NK-92 (cell line): ENCODE results near the gene ERRFI1.
"Not testable (repeated sequence)": the region's sequence is repeated elsewhere in the genome, so short reads cannot be mapped to it uniquely, and the experiment has no call there.

Experiments used
- DNase-seq: peaks from one replicate; lab custom pipeline; 2025; ENCODE audit not compliant: unreplicated experiment; lab: John Stamatoyannopoulos, UW

The ERRFI1 gene

GRCh38 chr1:7972285-7972684 lies 53.8 kb downstream of the ERRFI1 start:
- no peak for DNase-seq

DNA sequence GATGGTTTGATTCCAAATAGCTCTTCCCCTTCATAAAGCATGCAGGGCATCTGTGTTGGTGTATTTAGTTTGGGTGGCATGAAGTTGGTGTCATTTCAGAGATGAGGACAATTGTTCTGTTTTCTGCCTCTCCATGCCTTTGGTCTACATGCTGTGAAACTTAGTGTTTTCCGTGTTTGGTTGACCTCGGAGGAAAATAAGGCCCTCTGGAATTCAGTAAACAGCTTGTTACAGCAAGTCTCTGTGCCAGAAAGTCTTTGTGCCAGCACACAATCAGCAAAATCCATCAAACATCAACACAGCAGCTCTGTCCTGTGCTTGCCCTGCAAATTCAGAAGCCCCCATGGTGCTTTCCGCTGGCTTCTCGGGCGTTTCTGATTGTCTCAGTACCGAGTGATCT lies 55.1 kb downstream of the ERRFI1 start:
- no peak for DNase-seq

DNA sequence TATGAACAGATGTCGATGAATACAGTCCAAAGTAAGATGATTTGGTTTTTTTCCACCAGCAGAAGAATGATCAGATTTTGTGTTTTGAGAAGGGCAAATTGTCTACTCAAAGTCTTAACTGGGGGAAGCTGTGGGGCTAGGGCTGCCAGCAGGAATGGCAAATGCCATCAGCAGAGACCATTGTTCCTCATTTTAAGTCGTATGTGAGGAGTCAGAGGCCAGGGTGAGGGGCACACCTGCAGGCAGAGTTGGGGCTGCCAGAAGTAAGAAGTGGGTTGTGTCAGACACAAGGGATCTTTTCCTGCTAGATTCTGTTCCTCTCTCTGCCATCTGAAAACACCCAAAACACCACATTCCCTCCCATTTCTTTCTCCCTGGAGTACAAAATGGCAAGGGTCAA lies 55.9 kb downstream of the ERRFI1 start:
- no peak for DNase-seq

DNA sequence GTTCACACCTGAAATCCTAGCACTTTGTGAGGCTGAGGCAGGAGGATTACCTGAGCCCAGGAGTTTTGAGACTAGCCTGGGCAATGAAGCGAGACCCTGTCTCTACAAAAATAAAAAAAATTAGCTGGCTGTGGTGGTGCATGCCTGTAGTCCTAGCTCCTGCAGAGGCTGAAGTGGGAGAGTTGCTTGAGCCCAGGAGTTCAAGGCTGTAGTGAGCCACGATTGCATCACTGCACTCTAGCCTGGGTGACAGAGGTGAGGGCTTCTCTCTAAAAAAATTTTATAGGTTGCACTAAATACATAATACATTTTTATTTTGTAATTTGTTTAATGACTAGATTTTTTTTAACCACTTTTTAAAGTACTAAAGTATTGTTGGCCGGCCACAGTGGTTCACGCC lies 58.5 kb downstream of the ERRFI1 start:
- no peak for DNase-seq

DNA sequence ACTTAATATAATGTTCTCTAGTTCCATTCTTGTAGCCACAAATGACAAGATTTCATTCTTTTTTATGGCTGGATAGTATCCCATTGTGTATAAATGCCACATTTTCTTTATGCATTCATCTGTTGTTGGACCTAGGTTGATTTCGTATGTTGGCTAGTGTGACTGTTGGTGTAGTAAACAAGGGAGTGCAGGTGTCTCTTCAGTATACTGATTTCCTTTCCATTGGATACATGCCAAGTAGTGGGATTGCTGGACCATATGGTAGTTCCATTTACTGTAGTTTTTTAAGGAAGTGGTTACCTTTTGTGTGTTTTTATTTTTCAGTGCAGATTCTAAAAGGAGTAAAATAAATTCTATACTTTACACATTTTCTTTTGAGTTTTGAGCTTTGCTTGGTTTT lies 58.9 kb downstream of the ERRFI1 start:
- no peak for DNase-seq

DNA sequence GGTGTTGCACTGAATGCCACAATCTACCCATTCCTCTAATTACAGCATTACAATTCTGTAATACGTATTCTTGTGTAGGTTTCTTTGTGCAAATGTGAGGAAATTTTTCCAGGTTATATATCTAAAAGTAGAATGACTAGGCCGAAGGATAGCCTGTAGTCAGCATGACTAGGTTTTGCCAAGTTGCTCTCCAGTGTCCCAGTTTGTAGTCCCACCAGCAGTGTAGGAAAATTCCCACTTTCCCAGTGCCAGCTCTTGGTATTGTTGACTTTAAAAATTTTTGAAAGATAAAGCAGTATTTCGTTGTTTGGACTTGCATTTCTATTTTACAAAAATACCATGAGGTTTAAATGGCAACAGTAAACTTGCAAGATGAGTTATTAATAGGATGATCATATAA lies 61.6 kb downstream of the ERRFI1 start:
- DNase-seq = no peak

DNA sequence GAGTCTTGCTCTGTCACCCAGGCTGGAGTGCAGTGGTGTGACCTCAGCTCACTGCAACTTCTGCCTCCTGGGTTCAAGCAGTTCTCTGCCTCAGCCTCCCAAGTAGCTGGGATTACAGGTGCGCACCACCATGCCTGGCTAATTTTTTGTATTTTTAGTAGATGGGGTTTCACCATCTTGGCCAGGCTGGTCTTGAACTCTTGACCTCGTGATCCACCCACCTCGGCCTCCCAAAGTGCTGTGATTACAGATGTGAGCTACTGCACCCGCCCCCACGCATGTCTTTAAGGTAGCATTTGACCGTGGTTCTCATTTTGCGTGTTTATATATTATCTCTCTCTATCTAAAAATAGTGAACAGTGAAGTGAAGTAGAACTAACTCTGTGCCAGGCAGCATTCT lies 62.3 kb downstream of the ERRFI1 start:
- not testable (repeated sequence) for DNase-seq

GRCh38 chr1:7963378-7963730 lies 62.8 kb downstream of the ERRFI1 start:
- not testable (repeated sequence) for DNase-seq

DNA sequence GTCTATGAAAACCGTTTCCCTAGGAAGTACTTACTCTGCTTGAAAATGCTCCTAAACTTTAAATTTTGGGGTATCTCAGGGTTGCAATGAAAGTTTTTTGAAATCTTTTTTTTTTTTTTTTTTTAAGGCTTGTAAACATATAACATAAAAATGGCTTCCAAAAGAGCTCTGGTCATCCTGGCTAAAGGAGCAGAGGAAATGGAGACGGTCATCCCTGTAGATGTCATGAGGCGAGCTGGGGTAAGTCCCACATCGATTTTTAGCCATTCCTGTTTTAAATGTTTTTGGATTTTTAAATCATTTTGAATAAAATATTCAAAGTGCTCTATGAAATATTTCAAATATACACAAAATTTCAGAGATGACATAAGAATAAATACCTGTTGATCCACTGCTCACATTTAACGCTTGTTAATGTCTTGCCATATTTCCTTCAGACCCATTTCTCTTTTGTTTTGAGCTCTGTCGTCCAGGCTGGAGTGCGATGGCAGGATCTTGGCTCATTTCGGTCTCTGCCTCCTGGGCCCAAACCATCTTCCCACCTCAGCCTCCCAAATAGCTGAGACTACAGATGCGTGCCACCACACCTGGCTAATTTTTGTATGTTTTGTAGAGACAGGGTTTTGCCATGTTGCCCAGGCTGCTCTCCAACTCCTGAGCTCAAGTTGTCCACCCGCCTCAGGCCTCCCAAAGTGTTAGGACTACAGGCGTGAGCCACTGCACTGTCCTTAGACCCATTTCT lies 63.3 kb downstream of the ERRFI1 start:
- DNase-seq = no peak

GRCh38 chr1:7962014-7962335 lies 64.1 kb downstream of the ERRFI1 start:
- DNase-seq = no peak
